Esophagus muscularis mucosa (tissue), 4 donors: ENCODE data around the gene ZBP1. TPM values are rescaled to one million over a fixed set of nuclear protein-coding genes. Genes with fewer than 3 reads are reported as not detected.

ENCODE experiments used
- DNase-seq: peaks from one replicate; pipeline ENCODE4 v3.0.0-alpha.2; 2017; ENCODE audit errors: extremely low spot score
- H3K27ac ChIP-seq, 4 donors: fragments of 200-600 bp; sonication (generic); replicated peaks in 1 of 4; 1 replicate in 3 of 4; 2 replicates in 1 of 4; pipeline ENCODE4 v1.5.1; 2016 to 2019; ENCODE audit warnings: mild to moderate bottlenecking in 1 of 4
- H3K27me3 ChIP-seq, 4 donors: fragments of 200-600 bp; sonication (generic); one replicate each; pipeline versions ENCODE4 v1.5.1 to v1.6.0; 2016 to 2019
- H3K36me3 ChIP-seq, 4 donors: fragments of 200-600 bp; sonication (generic); one replicate each; pipeline ENCODE4 v1.5.1; 2016 to 2019
- H3K4me1 ChIP-seq, 4 donors: fragments of 200-600 bp; sonication (generic); one replicate each; pipeline ENCODE4 v1.5.1; 2016 to 2019
- H3K4me3 ChIP-seq, 4 donors: fragments of 200-600 bp; sonication (generic); 1 replicate in 2 of 4; 2 replicates in 2 of 4; pipeline ENCODE4 v1.5.1; 2016 to 2019; ENCODE audit warnings: mild to moderate bottlenecking in 4 of 4, moderate library complexity in 1 of 4
- H3K9me3 ChIP-seq, 4 donors: fragments of 200-600 bp; sonication (generic); 1 replicate in 3 of 4; 2 replicates in 1 of 4; pipeline ENCODE4 v1.5.1; 2016 to 2019
- EP300 ChIP-seq: sonication (generic); formaldehyde crosslinking; IDR thresholded peaks from one replicate; pipeline ENCODE4 v1.6.1; 2017; ENCODE audit warnings: antibody characterized with exemption
- POLR2A ChIP-seq: fragments of 450-650 bp; IDR thresholded peaks from one replicate; pipeline ENCODE4 v1.6.1; 2017; ENCODE audit warnings: antibody characterized with exemption, moderate library complexity, mild to moderate bottlenecking, low read depth
- POLR2AphosphoS5 ChIP-seq, 2 donors: sonication (generic); formaldehyde crosslinking; IDR thresholded peaks; one replicate each; pipeline ENCODE4 v1.6.1; 2017; ENCODE audit warnings: antibody characterized with exemption in 2 of 2
- WGBS: methylation state at CpG from one replicate; pipeline ENCODE4 v1.1.5; 2018; 5-methylcytosine and 5-hydroxymethylcytosine counted together
- intact Hi-C: fragments of 100-400 bp; cut with DNase I; formaldehyde crosslinking; loops from one replicate; pipeline ENCODE4 v1.15.1; 2023
- total RNA-seq, 4 donors: library from RNA; depleted of rRNA; stranded (reverse); fragments of >200 nt; gene quantifications; one replicate each; pipeline versions ENCODE4 v1.1.0 to v1.2.1, GENCODE V29; 2016
- TF ChIP-seq, protein P1 (sequence below), 3 experiments: fragments of 200-600 bp in 2 of 3; fragments of 450-650 bp in 1 of 3; sonication (generic) in 2 of 3; IDR thresholded peaks; one replicate each; pipeline ENCODE4 v1.5.1; 2017 to 2019; ENCODE audit warnings: antibody characterized with exemption in 3 of 3, mild to moderate bottlenecking in 2 of 3, moderate library complexity in 1 of 3

ZBP1 gene
- total RNA-seq, 4 donors from 2014 or later: 0.33 to 0.75 TPM; not detected in 2

DNA sequence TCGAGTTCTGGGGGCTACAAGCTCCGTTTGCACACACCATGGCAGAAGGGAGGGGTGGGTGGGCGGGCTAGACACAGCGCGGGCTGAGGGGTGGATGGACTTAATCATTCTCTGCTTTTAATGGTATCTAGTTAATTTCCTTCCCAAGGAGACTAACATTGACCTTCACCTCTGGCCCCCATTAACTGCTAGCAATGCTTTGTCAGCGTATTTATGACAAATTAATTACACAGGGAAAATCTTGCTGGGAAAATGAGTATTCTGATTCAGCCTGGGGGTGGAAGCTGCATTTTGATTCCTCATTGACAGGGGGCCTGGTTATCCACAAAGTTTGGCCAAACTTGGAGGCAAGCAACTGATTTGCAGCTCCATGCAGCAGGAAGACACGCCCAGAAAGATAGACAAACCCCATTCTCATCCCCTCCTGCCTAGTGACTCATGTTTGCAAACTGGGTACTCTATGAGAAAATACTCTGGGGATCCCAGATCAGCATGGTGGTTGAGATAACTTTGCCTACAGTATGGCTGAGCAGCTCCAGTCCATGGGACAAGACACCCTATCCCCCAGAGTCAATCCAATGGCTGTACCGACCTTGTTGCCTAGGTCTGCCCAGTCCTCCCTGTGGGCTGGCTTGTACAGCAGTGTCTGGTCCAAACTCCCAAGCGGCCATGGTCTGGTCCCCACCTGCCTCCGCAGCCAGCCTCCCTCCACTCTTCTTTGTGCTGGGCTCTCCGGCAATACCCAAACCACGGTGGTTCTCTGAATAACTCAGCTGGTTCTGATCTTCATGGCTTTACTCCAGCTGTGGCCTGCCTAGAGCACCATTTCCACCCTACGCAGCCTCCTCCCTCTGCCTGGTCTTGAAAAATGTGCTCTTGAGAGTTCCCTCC lies 19.7 kb downstream of the ZBP1 start:
- Histone ChIP-seq H3K27me3 (peaks cover 0 to 17% (median 0%) of the 10 kb centered on the region in 4 donors), H3K9me3 (no peaks in the 10 kb centered on the region), H3K4me1 (peaks cover 7 to 11% (median 8%) of the 10 kb centered on the region in 4 donors), H3K4me3 (no peak overlapping the region), H3K36me3 (no peaks in the 10 kb centered on the region), H3K27ac (no peak overlapping the region)
- no peak for DNase-seq
- 84% methylated on average over 12 of the region's 13 CpGs for WGBS
- no peak for TF ChIP-seq EP300
- TF ChIP-seq POLR2A: no peak
- TF ChIP-seq, protein P1, sequence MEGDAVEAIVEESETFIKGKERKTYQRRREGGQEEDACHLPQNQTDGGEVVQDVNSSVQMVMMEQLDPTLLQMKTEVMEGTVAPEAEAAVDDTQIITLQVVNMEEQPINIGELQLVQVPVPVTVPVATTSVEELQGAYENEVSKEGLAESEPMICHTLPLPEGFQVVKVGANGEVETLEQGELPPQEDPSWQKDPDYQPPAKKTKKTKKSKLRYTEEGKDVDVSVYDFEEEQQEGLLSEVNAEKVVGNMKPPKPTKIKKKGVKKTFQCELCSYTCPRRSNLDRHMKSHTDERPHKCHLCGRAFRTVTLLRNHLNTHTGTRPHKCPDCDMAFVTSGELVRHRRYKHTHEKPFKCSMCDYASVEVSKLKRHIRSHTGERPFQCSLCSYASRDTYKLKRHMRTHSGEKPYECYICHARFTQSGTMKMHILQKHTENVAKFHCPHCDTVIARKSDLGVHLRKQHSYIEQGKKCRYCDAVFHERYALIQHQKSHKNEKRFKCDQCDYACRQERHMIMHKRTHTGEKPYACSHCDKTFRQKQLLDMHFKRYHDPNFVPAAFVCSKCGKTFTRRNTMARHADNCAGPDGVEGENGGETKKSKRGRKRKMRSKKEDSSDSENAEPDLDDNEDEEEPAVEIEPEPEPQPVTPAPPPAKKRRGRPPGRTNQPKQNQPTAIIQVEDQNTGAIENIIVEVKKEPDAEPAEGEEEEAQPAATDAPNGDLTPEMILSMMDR (IDR thresholded peaks at IDR 0.05): no peak
- intact Hi-C loops: loop anchor here (5.0 kb wide), 1 partner anchor 592 kb away; no protein-coding TSS in a partner anchor

DNA sequence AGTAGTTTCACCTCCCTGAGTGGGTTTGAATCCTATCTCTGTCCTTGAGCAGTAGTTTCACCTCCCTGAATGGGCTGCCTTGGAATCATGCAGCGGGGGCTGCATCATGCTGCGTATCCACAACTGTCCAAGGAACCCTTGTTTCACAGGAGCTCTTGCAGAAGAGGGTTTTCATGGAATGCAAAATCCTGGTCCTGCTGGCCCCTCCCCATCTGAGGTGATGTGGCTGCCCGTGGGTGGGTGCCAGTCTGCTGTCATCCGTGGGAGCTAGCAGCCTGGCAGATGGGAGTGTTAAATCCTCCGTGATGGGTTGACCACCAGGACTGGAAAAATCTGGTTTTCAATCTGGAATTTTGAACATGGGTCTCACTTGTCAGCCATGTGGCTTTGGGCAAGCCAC lies 21.7 kb downstream of the ZBP1 start:
- TF ChIP-seq POLR2AphosphoS5 (IDR thresholded peaks at IDR 0.05) (no peak), POLR2A (no peak), EP300 (no peak)
- TF ChIP-seq, protein P1 (IDR thresholded peaks at IDR 0.05): no peak
- H3K9me3 ChIP-seq: no peaks in the 10 kb centered on the region
- intact Hi-C loops: loop anchor here (5.0 kb wide), 1 partner anchor 59 kb away; no protein-coding TSS in a partner anchor
- peaks cover 7 to 21% (median 13%) of the 10 kb centered on the region in 4 donors for H3K4me1 ChIP-seq
- no peak for DNase-seq
- 67% methylated on average over 4 of the region's 5 CpGs for WGBS
- peaks cover 0 to 17% (median 0%) of the 10 kb centered on the region in 4 donors for H3K27me3 ChIP-seq
- no peak overlapping the region for H3K27ac ChIP-seq
- H3K4me3 ChIP-seq: no peak overlapping the region
- no peaks in the 10 kb centered on the region for H3K36me3 ChIP-seq

DNA sequence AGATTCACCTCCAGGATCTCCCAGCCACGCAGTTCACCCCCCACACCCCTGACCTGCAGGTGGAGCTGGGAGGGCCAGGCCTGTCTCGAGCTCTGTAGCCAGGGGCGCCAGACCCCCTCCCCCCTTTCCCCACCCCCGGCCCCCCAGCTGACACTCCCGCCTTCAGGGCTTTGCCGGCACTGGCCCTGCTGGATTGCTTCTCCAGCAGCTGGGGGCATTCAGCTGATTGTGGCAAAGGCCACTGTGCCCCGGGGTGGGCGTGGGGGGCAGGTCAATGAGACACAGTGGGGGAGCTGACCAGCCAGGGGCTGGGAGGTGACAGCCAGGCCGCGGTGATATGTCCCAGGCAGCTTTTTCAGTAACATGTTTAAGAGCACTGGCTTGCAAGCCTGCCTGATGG lies 22.2 kb downstream of the ZBP1 start:
- no peak overlapping the region for H3K4me3 ChIP-seq
- intact Hi-C loops: loop anchor here (5.0 kb wide), 1 partner anchor 59 kb away; no protein-coding TSS in a partner anchor

DNA sequence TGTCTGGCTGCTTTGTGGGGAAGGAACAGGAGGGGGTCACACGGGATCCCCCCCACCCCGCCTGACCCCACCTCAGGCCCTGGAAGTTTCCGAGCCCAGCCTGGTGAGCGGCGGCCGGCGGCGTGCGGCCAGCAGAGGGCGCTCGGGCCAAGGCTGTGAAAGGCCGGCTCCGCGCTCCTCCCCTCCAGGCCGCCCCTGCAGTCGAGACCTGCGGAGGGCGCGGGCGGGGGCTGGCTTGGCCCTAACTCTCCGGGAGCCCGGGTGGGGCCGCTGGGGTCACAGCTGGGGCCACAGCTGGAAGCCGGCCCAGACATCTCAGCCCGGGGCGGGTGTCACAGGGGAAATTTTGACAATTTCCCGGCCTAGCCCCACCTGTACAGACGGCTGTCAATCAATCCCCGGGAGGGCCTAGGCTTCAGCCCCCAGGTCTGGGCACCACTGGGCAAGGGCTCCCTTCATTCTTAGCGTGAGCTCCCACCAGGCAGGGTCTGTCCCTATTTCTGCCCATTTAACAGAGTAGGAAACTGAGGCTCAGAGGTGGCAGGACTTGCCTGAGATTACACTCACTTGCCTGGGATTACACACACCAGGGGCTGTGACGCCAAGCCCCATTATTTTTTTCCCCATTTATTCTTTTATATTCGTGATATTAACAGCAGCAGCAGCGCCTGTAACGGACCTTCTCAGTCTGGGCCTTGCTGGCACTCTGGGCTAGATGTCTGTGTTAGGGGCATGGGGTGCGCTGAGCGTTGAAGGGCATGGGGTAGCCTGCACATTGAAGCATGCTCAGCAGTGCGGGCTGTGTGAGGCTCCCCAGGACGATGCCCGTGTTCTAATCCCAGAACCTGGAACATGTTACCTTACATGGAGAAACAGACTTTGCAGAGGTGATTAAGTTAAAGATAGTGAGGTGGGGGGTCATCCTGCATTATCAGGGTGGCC lies 23.0 kb downstream of the ZBP1 start:
- Histone ChIP-seq H3K9me3 (no peaks in the 10 kb centered on the region), H3K36me3 (no peaks in the 10 kb centered on the region), H3K27me3 (peaks cover 0 to 17% (median 0%) of the 10 kb centered on the region in 4 donors), H3K4me3 (peak overlapping the region in 2 of 4 donors; percentile 17 to 45), H3K4me1 (peaks cover 7 to 23% (median 14%) of the 10 kb centered on the region in 4 donors), H3K27ac (no peak overlapping the region)
- intact Hi-C loops: loop anchor here (1.0 to 5.0 kb wide), 2 partner anchors 60 to 613 kb away; no protein-coding TSS in a partner anchor
- WGBS: 46% methylated on average over 15 of the region's 39 CpGs
- TF ChIP-seq POLR2A: no peak
- TF ChIP-seq, protein P1 (IDR thresholded peaks at IDR 0.05): peak; percentile 88 to 97 (median 93)
- peak in 1 of 2 donors; percentile 14 for TF ChIP-seq POLR2AphosphoS5 (IDR thresholded peaks at IDR 0.05)
- no peak for TF ChIP-seq EP300
- DNase-seq: no peak

More for the DNA sequence above, 22.2 kb downstream of the ZBP1 start:
- TF ChIP-seq, protein P1 (IDR thresholded peaks at IDR 0.05): no peak
- no peak for TF ChIP-seq POLR2A
- TF ChIP-seq EP300: no peak
- TF ChIP-seq POLR2AphosphoS5 (IDR thresholded peaks at IDR 0.05): no peak
- Histone ChIP-seq H3K36me3 (no peaks in the 10 kb centered on the region), H3K27ac (no peak overlapping the region), H3K27me3 (peaks cover 0 to 17% (median 0%) of the 10 kb centered on the region in 4 donors), H3K4me1 (peaks cover 7 to 23% (median 14%) of the 10 kb centered on the region in 4 donors), H3K9me3 (no peaks in the 10 kb centered on the region)
- 80% methylated on average over 1 of the region's 10 CpGs for WGBS
- no peak for DNase-seq
